PC-3 (cell line): ENCODE results near the gene PRDM12. TPM values are rescaled to one million over a fixed set of nuclear protein-coding genes. Genes with fewer than 3 reads are reported as not detected.
"Not testable (repeated sequence)": the region's sequence is repeated elsewhere in the genome, so short reads cannot be mapped to it uniquely, and the experiment has no call there.

ENCODE experiments used
- ATAC-seq: fragments of 200-7000 bp; cut with Tn5 transposase; 2 replicates; pipeline ENCODE4 v1.9.1; 2020; ENCODE audit warnings: mild to moderate bottlenecking, moderate library complexity
- BruUV-seq: library from RNA; stranded (reverse); fragments of 400-500 nt; replicated peaks from 2 replicates; lab custom pipeline; 2021; lab: Mats Ljungman, UMichigan
- CTCF ChIA-PET: fragments of 300-600 bp; sonication (Branson Sonifier 250); formaldehyde crosslinking; loops from one replicate; lab custom pipeline; 2022; ENCODE audit warnings: antibody characterized with exemption; lab: Charles Lee
- POLR2A ChIA-PET: fragments of 300-600 bp; sonication (Branson Sonifier 250); formaldehyde crosslinking; loops from one replicate; lab custom pipeline; 2022; ENCODE audit warnings: antibody characterized with exemption; ENCODE audit not compliant: unreplicated experiment; lab: Charles Lee
- DNase-seq: peaks from one replicate; pipeline ENCODE4 v3.0.0-alpha.2; 2015
- H2AFZ ChIP-seq: fragments of 300-600 bp; sonication (generic); 2 replicates; pipeline ENCODE4 v1.6.0; 2016; ENCODE audit warnings: antibody characterized with exemption, low read length
- H3F3A ChIP-seq: fragments of 300-600 bp; sonication (generic); one replicate; pipeline ENCODE4 v1.6.0; 2017; ENCODE audit warnings: antibody characterized with exemption, low read length, control low read depth, mild to moderate bottlenecking; ENCODE audit not compliant: unreplicated experiment
- H3K27ac ChIP-seq: fragments of 300-600 bp; sonication (generic); 2 replicates; pipeline ENCODE4 v1.5.1; 2016; ENCODE audit warnings: mild to moderate bottlenecking, low read length
- H3K27me3 ChIP-seq: fragments of 300-600 bp; sonication (generic); 2 replicates; pipeline ENCODE4 v1.6.1; 2016; ENCODE audit warnings: low read length, mixed read lengths
- H3K36me3 ChIP-seq: fragments of 300-600 bp; sonication (generic); 2 replicates; pipeline ENCODE4 v1.6.1; 2016; ENCODE audit warnings: low read depth, mixed run types, low read length, mixed read lengths
- H3K4me1 ChIP-seq: fragments of 300-600 bp; sonication (generic); 2 replicates; pipeline ENCODE4 v1.5.1; 2016; ENCODE audit warnings: low read length; ENCODE audit not compliant: insufficient read depth
- H3K4me2 ChIP-seq: fragments of 300-600 bp; sonication (generic); 2 replicates; pipeline ENCODE4 v1.6.0; 2016; ENCODE audit warnings: low read length
- H3K4me3 ChIP-seq: fragments of 300-600 bp; sonication (generic); 2 replicates; pipeline ENCODE4 v1.5.1; 2016; ENCODE audit warnings: mild to moderate bottlenecking, low read length, mixed read lengths
- H3K79me2 ChIP-seq: fragments of 300-600 bp; sonication (generic); 2 replicates; pipeline ENCODE4 v1.6.1; 2017; ENCODE audit warnings: low read length, mixed read lengths
- H3K9ac ChIP-seq: fragments of 300-600 bp; sonication (generic); 2 replicates; pipeline ENCODE4 v1.6.0; 2016; ENCODE audit warnings: mild to moderate bottlenecking, low read length
- H3K9me2 ChIP-seq: fragments of 300-600 bp; sonication (generic); replicated peaks from 2 replicates; pipeline ENCODE4 v1.6.1; 2016; ENCODE audit warnings: mixed run types, low read length, mixed read lengths
- H3K9me3 ChIP-seq: fragments of 300-600 bp; sonication (generic); 2 replicates; pipeline ENCODE4 v1.6.1; 2016; ENCODE audit warnings: low read length, mixed read lengths
- H4K20me1 ChIP-seq: fragments of 300-600 bp; sonication (generic); 2 replicates; pipeline ENCODE4 v1.6.1; 2016; ENCODE audit warnings: low read length, mixed read lengths
- CTCF ChIP-seq: fragments of 300-600 bp; sonication (generic); conservative IDR thresholded peaks from 2 replicates; pipeline ENCODE4 v1.5.1; 2017; ENCODE audit warnings: antibody characterized with exemption, low read depth, mild to moderate bottlenecking, low read length
- EZH2 ChIP-seq: fragments of 300-600 bp; sonication (generic); IDR thresholded peaks from one replicate; pipeline ENCODE4 v1.6.1; 2017; ENCODE audit warnings: antibody characterized with exemption, mild to moderate bottlenecking, low read length; ENCODE audit not compliant: unreplicated experiment
- EZH2phosphoT487 ChIP-seq: fragments of 300-600 bp; sonication (generic); IDR thresholded peaks from 2 replicates; pipeline ENCODE4 v1.6.1; 2018; ENCODE audit warnings: mild to moderate bottlenecking, antibody characterized with exemption, low read length, borderline replicate concordance
- intact Hi-C: fragments of 100-400 bp; cut with micrococcal nuclease; formaldehyde crosslinking; loops from 2 replicates; pipeline ENCODE4 v1.9.0; 2023
- total RNA-seq: library from RNA; depleted of rRNA; stranded (reverse); fragments of >200 nt; gene quantifications from 2 replicates; pipeline ENCODE4 v1.2.3, GENCODE V29; 2014

Gene PRDM12
- total RNA-seq, 1 experiment from 2014 or later: not detected

- intact Hi-C loops: loop anchor here (1.0 to 2.0 kb wide), 2 partner anchors 221 to 576 kb away; no protein-coding TSS in a partner anchor
- BruUV-seq: no TSS peak
- TF ChIP-seq EZH2 (no peak), CTCF (peak; percentile 70), EZH2phosphoT487 (no peak)
- Histone ChIP-seq H3K4me1 (peaks cover 8% of the 10 kb centered on the region; the same call in 1 of the 2 replicates), H3K27me3 (no peaks in the 10 kb centered on the region), H3K4me2 (peak overlapping the region; percentile 98), H2AFZ (peak overlapping the region; percentile 88), H3K36me3 (no peaks in the 10 kb centered on the region), H3K79me2 (no peaks in the 10 kb centered on the region), H3K9me3 (no peaks in the 10 kb centered on the region), H4K20me1 (no peaks in the 10 kb centered on the region), H3F3A (no peaks in the 10 kb centered on the region), H3K27ac (no peak overlapping the region), H3K9me2 (no peaks in the 10 kb centered on the region), H3K4me3 (peak overlapping the region; percentile 75), H3K9ac (no peak overlapping the region)
- ATAC-seq: peak; percentile 63
- POLR2A ChIA-PET: no interaction called here
- peak; percentile 85 for DNase-seq
- CTCF ChIA-PET: interaction anchor here (0.6 to 1.1 kb wide), 4 partner anchors 143 to 392 kb away, joined by 3 to 9 read pairs (median 6); no protein-coding TSS in a partner anchor
Observed at GRCh38 chr9:130682421-130683121, 18.2 kb downstream of the PRDM12 start.

GRCh38 chr9:130685104-130685503 is 20.7 kb downstream of the PRDM12 start:
- no peak overlapping the region for H2AFZ ChIP-seq
- no peak overlapping the region for H3K9ac ChIP-seq
- no peak for ATAC-seq
- TF ChIP-seq EZH2 (no peak), CTCF (no peak), EZH2phosphoT487 (no peak)
- no peak overlapping the region for H3K27ac ChIP-seq
- H3K79me2 ChIP-seq: no peaks in the 10 kb centered on the region
- H3K4me1 ChIP-seq: peaks cover 13% of the 10 kb centered on the region; the same call in 1 of the 2 replicates
- H4K20me1 ChIP-seq: no peaks in the 10 kb centered on the region
- no peak overlapping the region for H3K4me2 ChIP-seq
- no peaks in the 10 kb centered on the region for H3K36me3 ChIP-seq
- POLR2A ChIA-PET: no interaction called here
- no peak for DNase-seq
- intact Hi-C loops: no loop called here
- H3K27me3 ChIP-seq: no peaks in the 10 kb centered on the region
- no peaks in the 10 kb centered on the region for H3K9me3 ChIP-seq
- no TSS peak for BruUV-seq
- CTCF ChIA-PET: no interaction called here
- H3K9me2 ChIP-seq: no peaks in the 10 kb centered on the region
- no peak overlapping the region for H3K4me3 ChIP-seq
- H3F3A ChIP-seq: no peaks in the 10 kb centered on the region

- H4K20me1 ChIP-seq, H3F3A ChIP-seq, H3K9me2 ChIP-seq, ATAC-seq, H3K4me2 ChIP-seq, H3K27me3 ChIP-seq, H3K79me2 ChIP-seq, H3K9ac ChIP-seq, BruUV-seq, H2AFZ ChIP-seq, H3K27ac ChIP-seq, DNase-seq, H3K9me3 ChIP-seq, POLR2A ChIA-PET, intact Hi-C loops, H3K36me3 ChIP-seq, CTCF ChIA-PET, H3K4me3 ChIP-seq, H3K4me1 ChIP-seq: not testable (repeated sequence)
Observed at GRCh38 chr9:130685945-130686344, 21.6 kb downstream of the PRDM12 start.
